A673 (cell line): Measurements from ENCODE around the gene DNAH10.

Experiments
- EZH2 ChIP-seq: fragments of 200-600 bp; sonication (generic); IDR thresholded peaks from 2 replicates; pipeline ENCODE4 v1.6.1; 2017; ENCODE audit warnings: borderline replicate concordance, low read depth, mild to moderate bottlenecking, mixed read lengths, antibody characterized with exemption, low read length; ENCODE audit not compliant: poor library complexity, severe bottlenecking
- TF ChIP-seq, protein P1 (sequence below): fragments of 300-800, 200-600 bp; sonication (generic); conservative IDR thresholded peaks from 2 replicates; pipeline ENCODE4 v1.5.1; 2017; ENCODE audit warnings: low read depth, mild to moderate bottlenecking, antibody characterized with exemption, low read length, moderate library complexity, mixed read lengths

DNA sequence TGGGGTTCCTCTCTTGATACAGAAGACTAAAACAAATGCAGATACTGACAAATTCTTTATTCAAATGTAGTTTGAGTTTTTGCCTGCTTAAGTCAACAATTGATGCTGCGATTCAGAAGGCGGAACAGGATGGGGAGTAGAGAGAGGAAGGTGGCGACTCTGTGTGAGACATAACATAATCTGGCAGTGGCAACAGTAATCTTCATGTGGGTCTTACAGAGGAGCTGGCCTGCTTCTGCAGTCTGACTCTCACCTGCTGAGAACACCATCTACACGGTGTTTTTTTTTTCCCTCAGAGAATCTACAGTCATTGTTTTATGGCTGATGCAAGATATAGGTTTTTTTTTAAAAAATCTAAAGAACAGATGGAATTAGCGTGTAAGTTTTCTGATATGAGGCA is 200.4 kb downstream of the DNAH10 start:
- no peak for TF ChIP-seq EZH2
- TF ChIP-seq, protein P1, sequence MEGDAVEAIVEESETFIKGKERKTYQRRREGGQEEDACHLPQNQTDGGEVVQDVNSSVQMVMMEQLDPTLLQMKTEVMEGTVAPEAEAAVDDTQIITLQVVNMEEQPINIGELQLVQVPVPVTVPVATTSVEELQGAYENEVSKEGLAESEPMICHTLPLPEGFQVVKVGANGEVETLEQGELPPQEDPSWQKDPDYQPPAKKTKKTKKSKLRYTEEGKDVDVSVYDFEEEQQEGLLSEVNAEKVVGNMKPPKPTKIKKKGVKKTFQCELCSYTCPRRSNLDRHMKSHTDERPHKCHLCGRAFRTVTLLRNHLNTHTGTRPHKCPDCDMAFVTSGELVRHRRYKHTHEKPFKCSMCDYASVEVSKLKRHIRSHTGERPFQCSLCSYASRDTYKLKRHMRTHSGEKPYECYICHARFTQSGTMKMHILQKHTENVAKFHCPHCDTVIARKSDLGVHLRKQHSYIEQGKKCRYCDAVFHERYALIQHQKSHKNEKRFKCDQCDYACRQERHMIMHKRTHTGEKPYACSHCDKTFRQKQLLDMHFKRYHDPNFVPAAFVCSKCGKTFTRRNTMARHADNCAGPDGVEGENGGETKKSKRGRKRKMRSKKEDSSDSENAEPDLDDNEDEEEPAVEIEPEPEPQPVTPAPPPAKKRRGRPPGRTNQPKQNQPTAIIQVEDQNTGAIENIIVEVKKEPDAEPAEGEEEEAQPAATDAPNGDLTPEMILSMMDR, result no peak
